ENCODE results near the gene GPC5.

GRCh38 chr13:91397595-91397994 lies 826 bp upstream of the GPC5 start:
- TF ChIP-seq CBX8 (IDR thresholded peaks at IDR 0.05; ENCODE audit: borderline replicate concordance, low read depth, low read length) (no peak), EP300 (IDR thresholded peaks at IDR 0.05; ENCODE audit: borderline replicate concordance in 1 of 2, low read depth in 2 of 2, low read length in 2 of 2) (no peak), RNF2 (IDR thresholded peaks at IDR 0.05; ENCODE audit: borderline replicate concordance, low read depth, low read length, missing control alignments, poor library complexity, severe bottlenecking) (no peak), POLR2A (IDR thresholded peaks at IDR 0.05; ENCODE audit: control extremely low read depth in 1 of 2, low read depth in 2 of 2, low read length in 2 of 2) (no peak), POLR2AphosphoS5 (IDR thresholded peaks at IDR 0.05; ENCODE audit: low read depth, low read length) (no peak), GTF2F1 (IDR thresholded peaks at IDR 0.05; ENCODE audit: borderline replicate concordance, low read depth, low read length) (no peak)

Measured in H1 (cell line).